Calu3 (cell line): ENCODE measurements around the gene ATP11A. TPM values are rescaled to one million over a fixed set of nuclear protein-coding genes. Genes with fewer than 3 reads are reported as not detected.
"Not testable (repeated sequence)": the region's sequence is repeated elsewhere in the genome, so short reads cannot be mapped to it uniquely, and the experiment has no call there.

Experiments
- BruUV-seq: library from RNA; stranded (reverse); fragments of 400-500 nt; replicated peaks from 2 replicates; lab custom pipeline; 2021; lab: Mats Ljungman, UMichigan
- CTCF ChIA-PET: fragments of 300-600 bp; sonication (Branson Sonifier 250); formaldehyde crosslinking; loops from one replicate; lab custom pipeline; 2022; ENCODE audit warnings: antibody characterized with exemption; lab: Charles Lee
- DNase-seq: peaks from one replicate; pipeline ENCODE4 v3.0.0; 2022
- H3K27ac Mint-ChIP-seq: one replicate; pipeline ENCODE4 v1.8.0; 2022; ENCODE audit warnings: mixed read lengths; ENCODE audit not compliant: unreplicated experiment
- H3K27me3 Mint-ChIP-seq: one replicate; pipeline ENCODE4 v1.8.0; 2022; ENCODE audit warnings: mixed read lengths; ENCODE audit not compliant: unreplicated experiment
- H3K36me3 Mint-ChIP-seq: one replicate; pipeline ENCODE4 v1.8.0; 2022; ENCODE audit warnings: mild to moderate bottlenecking, moderate library complexity, mixed read lengths; ENCODE audit not compliant: insufficient read depth, unreplicated experiment
- H3K4me1 Mint-ChIP-seq: one replicate; pipeline ENCODE4 v1.8.0; 2022; ENCODE audit warnings: mild to moderate bottlenecking, low read depth, mixed read lengths; ENCODE audit not compliant: unreplicated experiment
- H3K4me3 Mint-ChIP-seq: one replicate; pipeline ENCODE4 v1.8.0; 2022; ENCODE audit warnings: mild to moderate bottlenecking, low read depth, moderate library complexity, mixed read lengths; ENCODE audit not compliant: unreplicated experiment
- H3K9me3 Mint-ChIP-seq: one replicate; pipeline ENCODE4 v1.8.0; 2022; ENCODE audit warnings: low read depth, mixed read lengths; ENCODE audit not compliant: unreplicated experiment
- intact Hi-C: fragments of 100-400 bp; cut with micrococcal nuclease; formaldehyde crosslinking; loops from one replicate; pipeline ENCODE4 v1.10.0; 2022; ENCODE audit not compliant: unreplicated experiment
- total RNA-seq: library from RNA; stranded (reverse); gene quantifications from 2 replicates; pipeline ENCODE4 v1.2.3, GENCODE V29; 2022
- TF ChIP-seq, protein P1 (sequence below): fragments of 200-600 bp; IDR thresholded peaks from one replicate; pipeline ENCODE4 v1.8.0; 2022; ENCODE audit warnings: antibody characterized with exemption; ENCODE audit not compliant: unreplicated experiment

ATP11A gene
- total RNA-seq, 1 experiment from 2014 or later, result 115 TPM

DNA sequence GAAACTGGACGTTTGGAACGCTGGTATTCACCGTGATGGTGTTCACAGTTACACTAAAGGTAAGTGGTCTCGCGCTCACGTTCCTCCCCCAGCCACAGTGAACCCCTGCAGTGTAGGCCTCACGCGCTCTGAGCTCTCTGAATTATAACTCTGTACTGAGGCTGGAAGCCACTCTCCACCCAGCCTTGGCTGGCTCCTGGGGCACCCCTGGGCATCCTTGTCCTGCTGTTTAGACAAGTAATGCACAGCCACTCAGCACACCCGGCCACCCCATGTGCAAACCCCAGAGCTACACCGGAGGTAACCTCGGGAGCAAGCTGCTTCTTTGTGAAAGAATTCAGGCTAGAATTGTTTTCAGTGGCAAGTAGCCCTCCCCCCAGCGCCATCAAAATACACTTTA lies 181.9 kb downstream of the ATP11A start:
- no peak for DNase-seq
- BruUV-seq, result no TSS peak
- peaks cover 15% of the 10 kb centered on the region for H3K36me3 Mint-ChIP-seq
- intact Hi-C loops, result no loop called here
- H3K4me1 Mint-ChIP-seq, result no peaks in the 10 kb centered on the region
- H3K27ac Mint-ChIP-seq, result no peak overlapping the region
- TF ChIP-seq, protein P1, sequence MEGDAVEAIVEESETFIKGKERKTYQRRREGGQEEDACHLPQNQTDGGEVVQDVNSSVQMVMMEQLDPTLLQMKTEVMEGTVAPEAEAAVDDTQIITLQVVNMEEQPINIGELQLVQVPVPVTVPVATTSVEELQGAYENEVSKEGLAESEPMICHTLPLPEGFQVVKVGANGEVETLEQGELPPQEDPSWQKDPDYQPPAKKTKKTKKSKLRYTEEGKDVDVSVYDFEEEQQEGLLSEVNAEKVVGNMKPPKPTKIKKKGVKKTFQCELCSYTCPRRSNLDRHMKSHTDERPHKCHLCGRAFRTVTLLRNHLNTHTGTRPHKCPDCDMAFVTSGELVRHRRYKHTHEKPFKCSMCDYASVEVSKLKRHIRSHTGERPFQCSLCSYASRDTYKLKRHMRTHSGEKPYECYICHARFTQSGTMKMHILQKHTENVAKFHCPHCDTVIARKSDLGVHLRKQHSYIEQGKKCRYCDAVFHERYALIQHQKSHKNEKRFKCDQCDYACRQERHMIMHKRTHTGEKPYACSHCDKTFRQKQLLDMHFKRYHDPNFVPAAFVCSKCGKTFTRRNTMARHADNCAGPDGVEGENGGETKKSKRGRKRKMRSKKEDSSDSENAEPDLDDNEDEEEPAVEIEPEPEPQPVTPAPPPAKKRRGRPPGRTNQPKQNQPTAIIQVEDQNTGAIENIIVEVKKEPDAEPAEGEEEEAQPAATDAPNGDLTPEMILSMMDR, result no peak
- no peaks in the 10 kb centered on the region for H3K27me3 Mint-ChIP-seq
- H3K9me3 Mint-ChIP-seq, result no peaks in the 10 kb centered on the region
- no peak overlapping the region for H3K4me3 Mint-ChIP-seq
- CTCF ChIA-PET, result no interaction called here

DNA sequence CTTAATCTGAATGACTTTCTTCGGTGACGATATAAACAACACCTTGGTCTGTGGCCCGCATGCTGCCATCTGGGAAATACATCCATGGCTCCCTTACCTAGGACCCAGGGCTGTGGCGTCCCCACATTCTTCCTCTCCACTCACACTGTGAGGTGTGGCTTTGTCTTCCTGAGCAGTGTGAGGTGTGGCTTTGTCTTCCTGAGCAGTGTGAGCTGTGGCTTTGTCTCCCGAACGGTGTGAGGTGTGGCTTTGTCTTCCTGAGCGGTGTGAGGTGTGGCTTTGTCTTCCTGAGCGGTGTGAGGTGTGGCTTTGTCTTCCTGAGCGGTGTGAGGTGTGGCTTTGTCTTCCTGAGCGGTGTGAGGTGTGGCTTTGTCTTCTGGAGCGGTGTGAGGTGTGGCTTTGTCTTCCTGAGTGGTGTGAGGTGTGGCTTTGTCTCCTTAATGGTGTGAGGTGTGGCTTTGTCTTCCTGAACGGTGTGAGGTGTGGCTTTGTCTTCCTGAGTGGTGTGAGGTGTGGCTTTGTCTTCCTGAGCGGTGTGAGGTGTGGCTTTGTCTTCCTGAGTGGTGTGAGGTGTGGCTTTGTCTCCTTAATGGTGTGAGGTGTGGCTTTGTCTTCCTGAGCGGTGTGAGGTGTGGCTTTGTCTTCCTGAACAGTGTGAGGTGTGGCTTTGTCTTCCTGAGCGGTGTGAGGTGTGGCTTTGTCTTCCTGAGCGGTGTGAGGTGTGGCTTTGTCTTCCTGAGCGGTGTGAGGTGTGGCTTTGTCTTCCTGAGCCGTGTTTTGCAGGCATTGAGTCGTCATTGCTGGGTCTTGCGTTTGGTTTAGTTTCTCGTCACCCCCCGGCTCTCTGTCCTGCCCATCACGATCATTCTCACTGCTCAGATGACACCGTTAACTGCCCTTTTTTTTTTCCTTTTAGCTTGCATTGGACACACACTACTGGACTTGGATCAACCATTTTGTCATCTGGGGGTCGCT lies 183.1 kb downstream of the ATP11A start:
- DNase-seq, H3K27ac Mint-ChIP-seq, H3K4me1 Mint-ChIP-seq, H3K27me3 Mint-ChIP-seq, intact Hi-C loops, H3K4me3 Mint-ChIP-seq, CTCF ChIA-PET, H3K9me3 Mint-ChIP-seq: not testable (repeated sequence)
- BruUV-seq, result TSS peak; percentile 81
- peaks cover 12% of the 10 kb centered on the region for H3K36me3 Mint-ChIP-seq

DNA sequence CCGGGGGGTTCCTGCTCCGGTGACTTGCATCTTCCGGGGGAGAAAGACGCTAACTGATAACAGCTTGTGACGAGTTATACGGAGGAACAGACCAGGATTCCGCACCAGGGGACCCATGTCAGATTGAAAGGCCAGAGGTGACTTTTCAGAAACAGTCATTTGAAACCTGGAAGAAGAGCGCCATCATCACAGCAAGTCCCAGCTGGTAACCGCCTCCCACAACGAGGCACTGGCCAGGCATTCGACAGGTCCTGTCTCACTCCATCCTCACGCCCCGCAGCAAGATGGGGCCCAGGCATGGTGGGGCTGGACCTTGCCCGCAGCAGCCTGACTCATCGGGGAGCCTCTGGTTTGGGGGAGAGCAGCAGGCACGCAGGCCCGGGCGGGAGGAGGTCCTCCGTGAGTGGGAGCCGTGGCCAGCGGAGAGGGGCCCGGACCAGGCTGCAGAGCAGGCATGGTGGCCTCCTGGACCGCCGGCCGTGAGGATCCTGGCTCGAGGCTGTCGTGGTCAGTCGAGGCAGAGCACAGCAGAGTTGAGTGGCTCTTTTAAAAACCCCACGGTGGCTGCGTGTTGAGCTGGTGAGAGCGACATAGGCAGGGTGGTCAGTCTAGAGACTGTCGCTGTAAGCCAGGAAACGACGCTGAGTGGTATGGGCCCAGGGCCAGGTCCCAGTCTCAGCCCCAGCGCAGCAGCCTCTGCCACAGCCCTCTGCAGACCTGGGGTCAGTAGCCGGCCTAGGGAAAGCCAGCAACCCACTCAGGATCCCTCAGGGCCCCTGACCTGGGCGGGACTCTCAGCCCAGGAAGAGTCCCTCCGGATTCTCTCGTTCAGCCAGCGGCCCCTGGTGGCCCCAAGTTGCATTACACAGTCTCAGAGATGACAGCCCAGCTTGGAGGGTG lies 184.3 kb downstream of the ATP11A start:
- Mint-ChIP-seq H3K27ac (no peak overlapping the region), H3K27me3 (no peaks in the 10 kb centered on the region), H3K36me3 (peaks cover 12% of the 10 kb centered on the region), H3K4me1 (no peaks in the 10 kb centered on the region), H3K4me3 (no peak overlapping the region), H3K9me3 (no peaks in the 10 kb centered on the region)
- DNase-seq, result peak; percentile 61
- CTCF ChIA-PET, result no interaction called here
- no TSS peak for BruUV-seq
- TF ChIP-seq, protein P1, result peak; percentile 66
- intact Hi-C loops, result no loop called here

DNA sequence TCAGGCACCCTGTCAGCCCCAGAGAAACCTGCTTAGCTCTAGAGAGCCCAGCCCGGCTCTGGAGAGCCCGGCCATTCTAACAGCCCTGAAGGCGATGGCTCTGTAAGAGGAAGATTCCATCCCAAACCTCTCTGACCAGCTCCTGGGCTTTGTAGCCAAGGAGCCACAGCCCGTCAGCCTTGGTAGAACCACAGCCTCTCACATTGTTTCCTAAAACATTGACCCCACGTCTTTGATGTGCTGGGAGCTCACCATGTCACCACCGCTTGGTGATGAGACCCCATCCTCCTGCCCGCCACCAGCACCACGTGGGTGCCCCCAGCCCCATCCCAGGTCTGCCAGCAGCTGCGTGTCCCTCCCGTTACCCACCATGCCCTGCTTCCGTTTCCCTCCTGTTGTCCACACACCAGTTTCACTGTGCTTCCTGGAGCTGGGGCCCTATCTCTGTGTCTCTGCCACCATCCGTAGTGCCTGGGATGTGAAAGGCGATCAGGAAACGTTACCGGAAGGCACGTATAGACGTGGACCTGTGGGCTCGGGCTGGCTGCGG lies 185.0 kb downstream of the ATP11A start:
- H3K4me3 Mint-ChIP-seq, result no peak overlapping the region
- TF ChIP-seq, protein P1, result no peak
- no peak for DNase-seq
- no TSS peak for BruUV-seq
- intact Hi-C loops, result no loop called here
- H3K27me3 Mint-ChIP-seq, result no peaks in the 10 kb centered on the region
- H3K36me3 Mint-ChIP-seq, result peaks cover 12% of the 10 kb centered on the region
- CTCF ChIA-PET, result no interaction called here
- H3K9me3 Mint-ChIP-seq, result no peaks in the 10 kb centered on the region
- no peaks in the 10 kb centered on the region for H3K4me1 Mint-ChIP-seq
- H3K27ac Mint-ChIP-seq, result no peak overlapping the region
